Fibroblast of villous mesenchyme (primary cell): ENCODE results near the gene GJB4. TPM values are rescaled to one million over a fixed set of nuclear protein-coding genes. Genes with fewer than 3 reads are reported as not detected.
"Not testable (repeated sequence)": the region's sequence is repeated elsewhere in the genome, so short reads cannot be mapped to it uniquely, and the experiment has no call there.

Source experiments
- DNase-seq: peaks from one replicate; pipeline ENCODE4 v3.0.0-alpha.2; 2010; ENCODE audit warnings: low read depth
- H3K4me3 ChIP-seq: 2 replicates; pipeline ENCODE4 v1.5.1; 2011; ENCODE audit warnings: low read depth, mild to moderate bottlenecking, low read length
- CTCF ChIP-seq: IDR thresholded peaks from 2 replicates; pipeline ENCODE4 v1.5.1; 2012; ENCODE audit warnings: low read depth, mild to moderate bottlenecking, low read length; ENCODE audit not compliant: insufficient read depth
- total RNA-seq: library from RNA; depleted of rRNA; stranded (reverse); fragments of >200 nt; gene quantifications from 2 replicates; pipeline ENCODE4 v1.2.3, GENCODE V29; 2012

The GJB4 gene
- total RNA-seq, 1 donor: not detected

DNA sequence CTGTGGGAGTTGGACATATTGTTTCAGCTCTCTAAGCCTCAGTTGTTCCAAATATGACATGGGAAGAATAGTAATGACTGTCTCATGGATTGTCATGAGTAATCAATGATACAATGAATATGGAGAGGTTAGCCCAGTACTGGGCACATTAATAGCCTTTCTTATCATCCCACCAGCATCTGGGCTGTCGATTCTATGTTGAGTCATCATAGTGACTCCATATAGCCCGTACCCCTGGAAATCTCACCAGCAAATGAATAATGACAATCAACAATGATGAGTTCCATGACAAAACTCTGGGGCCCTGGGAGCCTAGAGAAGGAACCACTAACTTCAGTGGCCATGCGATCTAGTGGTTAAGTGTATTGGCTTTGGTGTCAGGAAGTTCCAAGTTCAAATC is 44.4 kb upstream of the GJB4 start:
- no peak for TF ChIP-seq CTCF
- no peak for DNase-seq
- no peak overlapping the region for H3K4me3 ChIP-seq

GRCh38 chr1:34721241-34721640 is 38.3 kb upstream of the GJB4 start:
- no peak for TF ChIP-seq CTCF
- no peak for DNase-seq
- no peak overlapping the region for H3K4me3 ChIP-seq

DNA sequence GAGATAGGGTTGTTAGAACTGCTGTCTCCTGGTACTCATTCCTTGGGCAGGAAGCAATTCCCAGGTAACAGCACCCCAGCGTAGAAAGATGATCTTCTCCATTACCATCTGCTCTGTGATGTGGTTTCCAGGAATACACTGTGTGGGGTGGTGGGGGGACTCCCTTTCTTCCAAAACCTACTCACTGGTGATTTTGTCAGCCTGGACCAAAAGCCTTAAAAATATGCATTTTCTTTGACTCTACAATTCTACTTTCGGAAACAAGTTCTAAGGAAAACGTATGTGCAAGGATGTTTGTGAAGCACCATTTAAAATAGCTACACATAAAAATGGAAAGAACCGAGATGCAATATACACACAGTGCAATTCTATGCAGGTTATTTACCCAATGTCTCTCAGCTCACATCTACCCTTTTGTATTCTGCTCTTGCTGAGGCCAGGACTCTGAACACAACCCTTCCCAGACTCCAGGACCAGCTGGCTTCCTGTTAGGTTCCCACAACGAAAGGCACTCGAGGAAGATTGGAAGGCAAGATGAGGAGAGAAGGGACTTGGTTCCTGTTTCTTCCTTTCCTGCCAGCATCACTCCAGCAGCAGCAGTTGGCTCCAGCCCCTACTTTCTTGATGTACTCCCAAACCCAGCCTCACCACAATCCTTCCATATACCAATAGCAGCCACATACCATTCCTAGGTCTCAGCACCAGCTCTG is 37.7 kb upstream of the GJB4 start:
- H3K4me3 ChIP-seq: no peak overlapping the region
- DNase-seq: no peak
- TF ChIP-seq CTCF: no peak

DNA sequence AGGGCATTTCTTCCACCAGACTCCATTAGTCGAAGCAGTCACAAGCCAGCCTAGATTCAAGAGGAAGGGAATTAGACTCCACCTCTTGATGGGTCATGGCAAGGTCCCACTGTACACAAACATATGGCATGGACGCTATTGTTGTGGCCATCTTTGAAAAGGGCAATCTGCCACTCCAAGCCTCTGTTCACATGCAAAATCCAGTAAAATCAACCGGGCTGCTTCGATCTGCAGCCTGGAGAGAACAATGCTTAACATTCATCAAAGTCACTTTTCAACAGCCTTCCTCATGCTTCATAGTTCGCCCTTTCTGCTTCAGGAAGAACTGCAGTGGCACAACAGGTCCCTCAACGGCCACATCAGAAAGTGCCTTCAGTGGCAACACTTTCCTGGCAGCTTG is 32.7 kb upstream of the GJB4 start:
- no peak for TF ChIP-seq CTCF
- no peak for DNase-seq
- H3K4me3 ChIP-seq: no peak overlapping the region

GRCh38 chr1:34730485-34730884 is 29.1 kb upstream of the GJB4 start:
- no peak for TF ChIP-seq CTCF
- H3K4me3 ChIP-seq: no peak overlapping the region
- no peak for DNase-seq

- DNase-seq, H3K4me3 ChIP-seq: not testable (repeated sequence)
Measured at GRCh38 chr1:34732831-34733230, 26.7 kb upstream of the GJB4 start.

DNA sequence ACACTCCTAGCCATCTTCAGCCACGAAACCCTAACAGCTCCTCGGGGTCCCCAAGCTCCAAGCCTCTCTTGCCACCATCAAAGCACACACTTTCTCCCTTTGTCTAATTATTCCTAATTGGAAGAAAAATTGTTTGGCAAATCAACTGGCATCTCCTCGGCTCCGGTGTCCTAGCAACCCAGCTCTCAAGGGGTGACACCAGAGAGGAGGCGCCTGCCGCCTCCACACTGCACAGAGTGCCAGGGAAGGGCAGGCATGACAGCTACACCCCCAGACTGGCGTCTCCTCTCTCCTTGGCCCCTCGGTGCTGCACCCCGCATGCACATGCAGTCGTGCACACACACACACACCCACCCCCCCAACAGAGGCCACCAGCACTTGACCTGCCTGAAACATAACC is 22.8 kb upstream of the GJB4 start:
- no peak overlapping the region for H3K4me3 ChIP-seq
- no peak for DNase-seq
- TF ChIP-seq CTCF: no peak

DNA sequence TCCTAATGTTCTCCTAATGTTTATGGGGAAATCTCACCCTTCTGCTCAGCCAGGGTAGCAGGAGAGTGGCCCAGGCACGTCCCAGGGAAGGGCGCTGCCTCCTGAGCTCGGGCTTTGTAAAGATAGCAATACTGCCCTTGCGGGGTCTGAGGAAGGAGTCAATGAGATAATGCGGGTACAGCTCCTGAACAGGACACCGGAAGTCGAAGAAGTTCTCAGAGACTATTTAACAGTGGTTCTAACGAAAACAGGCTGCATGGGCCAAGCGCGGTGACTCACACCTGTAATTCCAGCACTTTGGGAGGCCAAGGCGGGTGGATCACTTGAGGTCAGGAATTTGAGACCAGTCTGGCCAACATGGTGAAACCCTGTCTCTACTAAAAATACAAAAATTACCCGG is 22.3 kb upstream of the GJB4 start:
- H3K4me3 ChIP-seq, DNase-seq: not testable (repeated sequence)
